ENCODE results near the gene PLEKHJ1.

DNA sequence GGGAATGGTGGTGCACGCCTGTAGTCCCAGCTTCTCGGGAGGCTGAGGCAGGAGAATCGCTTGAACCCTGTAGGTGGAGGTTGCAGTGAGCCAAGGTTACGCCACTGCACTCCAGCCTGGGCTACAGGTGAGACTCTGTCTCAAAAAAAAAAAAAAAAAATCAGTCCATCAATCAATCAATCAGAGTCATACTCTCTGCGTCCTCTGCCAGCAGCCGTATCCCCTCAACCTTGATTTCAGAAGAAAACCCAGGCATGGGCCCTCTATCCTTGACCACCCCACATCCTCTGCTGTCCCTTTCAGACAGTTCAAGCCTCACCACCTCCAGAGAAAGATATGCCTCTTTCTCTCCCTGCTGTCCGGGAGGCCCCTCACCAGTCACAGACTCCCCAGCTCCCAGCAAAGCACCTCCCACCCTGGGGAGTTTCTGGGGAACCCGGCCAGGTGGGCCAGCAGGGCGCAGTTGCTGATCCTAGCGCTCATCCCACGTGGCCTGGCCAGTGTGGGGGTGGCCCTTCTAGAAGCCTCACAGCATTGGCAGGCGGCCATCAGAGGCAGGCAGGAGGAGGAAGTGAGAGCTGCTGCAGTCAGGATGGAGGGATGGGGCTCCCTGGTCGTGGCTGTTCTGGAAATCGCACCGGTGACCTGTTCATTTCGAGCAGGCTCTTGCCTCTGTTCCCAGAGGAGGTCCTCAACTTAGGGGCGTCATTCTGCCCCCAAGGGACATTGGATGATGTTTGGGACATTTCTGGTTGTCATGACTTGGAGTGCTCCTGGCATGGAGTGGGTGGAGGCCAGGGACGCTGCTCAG is 30.3 kb upstream of the PLEKHJ1 start:
- no peak for TF ChIP-seq POLR2A (IDR thresholded peaks at IDR 0.05; ENCODE audit: control extremely low read depth in 1 of 2, low read depth in 2 of 2, low read length in 2 of 2)
- no peak for TF ChIP-seq ASH2L (IDR thresholded peaks at IDR 0.05; ENCODE audit: low read length)
- TF ChIP-seq, protein P1, sequence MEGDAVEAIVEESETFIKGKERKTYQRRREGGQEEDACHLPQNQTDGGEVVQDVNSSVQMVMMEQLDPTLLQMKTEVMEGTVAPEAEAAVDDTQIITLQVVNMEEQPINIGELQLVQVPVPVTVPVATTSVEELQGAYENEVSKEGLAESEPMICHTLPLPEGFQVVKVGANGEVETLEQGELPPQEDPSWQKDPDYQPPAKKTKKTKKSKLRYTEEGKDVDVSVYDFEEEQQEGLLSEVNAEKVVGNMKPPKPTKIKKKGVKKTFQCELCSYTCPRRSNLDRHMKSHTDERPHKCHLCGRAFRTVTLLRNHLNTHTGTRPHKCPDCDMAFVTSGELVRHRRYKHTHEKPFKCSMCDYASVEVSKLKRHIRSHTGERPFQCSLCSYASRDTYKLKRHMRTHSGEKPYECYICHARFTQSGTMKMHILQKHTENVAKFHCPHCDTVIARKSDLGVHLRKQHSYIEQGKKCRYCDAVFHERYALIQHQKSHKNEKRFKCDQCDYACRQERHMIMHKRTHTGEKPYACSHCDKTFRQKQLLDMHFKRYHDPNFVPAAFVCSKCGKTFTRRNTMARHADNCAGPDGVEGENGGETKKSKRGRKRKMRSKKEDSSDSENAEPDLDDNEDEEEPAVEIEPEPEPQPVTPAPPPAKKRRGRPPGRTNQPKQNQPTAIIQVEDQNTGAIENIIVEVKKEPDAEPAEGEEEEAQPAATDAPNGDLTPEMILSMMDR (IDR thresholded peaks at IDR 0.05; ENCODE audit: control extremely low read depth in 1 of 3, insufficient read depth in 1 of 3, low read depth in 1 of 3, low read length in 3 of 3): no peak
- no peak for TF ChIP-seq EZH2 (IDR thresholded peaks at IDR 0.05; ENCODE audit: low read depth, low read length, severe bottlenecking)
- TF ChIP-seq YY1 (IDR thresholded peaks at IDR 0.05; ENCODE audit: low read depth, low read length): no peak
